ENCODE data around the gene ECPAS. TPM values are rescaled to one million over a fixed set of nuclear protein-coding genes. Genes with fewer than 3 reads are reported as not detected.
A peak's percentile ranks its signal among the peaks of the same experiment; 100 is the strongest.

The ECPAS gene
- polyA plus RNA-seq, 1 experiment = 54.3 TPM

DNA sequence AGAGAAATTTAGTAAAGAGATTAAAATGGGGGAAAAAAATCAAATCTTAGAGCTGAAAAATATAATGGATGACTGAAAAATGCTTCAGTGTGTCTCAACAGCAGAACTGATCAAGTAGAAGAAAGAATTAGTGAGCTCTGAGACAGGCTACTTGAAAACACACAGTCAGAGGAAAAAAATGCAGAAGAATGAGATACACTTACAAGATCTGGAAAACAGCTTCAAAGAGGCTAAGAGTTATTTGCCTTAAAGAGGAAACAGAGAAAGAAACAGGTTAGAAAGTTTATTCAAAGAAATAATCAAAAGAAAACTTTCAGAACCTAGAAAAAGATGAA is 83.7 kb downstream of the ECPAS start:
- H3K4me3 ChIP-seq (ENCODE audit: low read depth, low read length) = no peak overlapping the region
- ChIA-PET POLR2A (no interaction called here), CTCF (no interaction called here)
- no peak for DNase-seq (ENCODE audit: low read depth)
- no peaks in the 10 kb centered on the region for H3K27me3 ChIP-seq (ENCODE audit: control insufficient read depth, insufficient read depth, low read length)
- H3K36me3 ChIP-seq (ENCODE audit: control insufficient read depth, insufficient read depth, low read length) = peaks cover 12% of the 10 kb centered on the region
- TF ChIP-seq, protein P1, sequence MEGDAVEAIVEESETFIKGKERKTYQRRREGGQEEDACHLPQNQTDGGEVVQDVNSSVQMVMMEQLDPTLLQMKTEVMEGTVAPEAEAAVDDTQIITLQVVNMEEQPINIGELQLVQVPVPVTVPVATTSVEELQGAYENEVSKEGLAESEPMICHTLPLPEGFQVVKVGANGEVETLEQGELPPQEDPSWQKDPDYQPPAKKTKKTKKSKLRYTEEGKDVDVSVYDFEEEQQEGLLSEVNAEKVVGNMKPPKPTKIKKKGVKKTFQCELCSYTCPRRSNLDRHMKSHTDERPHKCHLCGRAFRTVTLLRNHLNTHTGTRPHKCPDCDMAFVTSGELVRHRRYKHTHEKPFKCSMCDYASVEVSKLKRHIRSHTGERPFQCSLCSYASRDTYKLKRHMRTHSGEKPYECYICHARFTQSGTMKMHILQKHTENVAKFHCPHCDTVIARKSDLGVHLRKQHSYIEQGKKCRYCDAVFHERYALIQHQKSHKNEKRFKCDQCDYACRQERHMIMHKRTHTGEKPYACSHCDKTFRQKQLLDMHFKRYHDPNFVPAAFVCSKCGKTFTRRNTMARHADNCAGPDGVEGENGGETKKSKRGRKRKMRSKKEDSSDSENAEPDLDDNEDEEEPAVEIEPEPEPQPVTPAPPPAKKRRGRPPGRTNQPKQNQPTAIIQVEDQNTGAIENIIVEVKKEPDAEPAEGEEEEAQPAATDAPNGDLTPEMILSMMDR (IDR thresholded peaks at IDR 0.05; ENCODE audit: insufficient read depth, low read depth, low read length) = no peak

DNA sequence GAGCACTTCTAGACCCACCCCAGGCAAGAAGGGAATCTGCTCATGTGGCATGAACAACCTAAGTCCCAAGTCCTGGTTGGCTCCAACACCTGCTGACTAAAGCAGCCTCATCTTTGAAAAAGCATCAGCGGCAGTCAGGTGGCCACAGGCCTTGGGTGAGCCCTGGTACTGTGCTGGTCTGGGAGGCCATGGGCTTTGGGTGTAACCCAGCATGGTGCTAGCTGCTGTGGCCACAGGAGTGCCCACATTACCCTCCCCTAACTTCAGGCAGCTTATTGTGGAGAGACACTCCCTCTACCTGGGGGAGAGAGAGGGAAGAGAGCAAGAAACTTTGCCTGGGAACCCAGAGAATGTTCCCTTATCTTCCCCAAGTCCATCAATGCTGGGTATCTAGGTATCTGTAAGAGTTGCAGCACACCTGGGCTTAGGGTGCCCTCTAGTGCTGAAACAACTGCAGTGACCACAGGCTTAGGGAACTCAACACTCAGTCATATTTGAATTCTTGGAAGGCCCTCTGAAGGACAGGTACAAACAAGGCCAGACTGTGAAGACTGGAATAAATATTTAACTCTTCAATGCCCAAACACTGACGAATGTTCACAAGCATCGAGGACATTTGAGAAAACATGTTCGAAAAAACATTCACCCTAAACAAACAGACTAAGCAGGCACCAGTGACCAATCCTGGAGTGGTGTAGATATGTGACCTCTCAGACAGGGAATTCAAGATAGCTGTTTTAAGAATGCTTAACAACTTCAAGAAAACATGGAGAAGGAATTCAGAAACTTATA is 84.2 kb downstream of the ECPAS start:
- CTCF ChIA-PET = no interaction called here
- TF ChIP-seq, protein P1 (IDR thresholded peaks at IDR 0.05; ENCODE audit: insufficient read depth, low read depth, low read length) = peak; percentile 39

DNA sequence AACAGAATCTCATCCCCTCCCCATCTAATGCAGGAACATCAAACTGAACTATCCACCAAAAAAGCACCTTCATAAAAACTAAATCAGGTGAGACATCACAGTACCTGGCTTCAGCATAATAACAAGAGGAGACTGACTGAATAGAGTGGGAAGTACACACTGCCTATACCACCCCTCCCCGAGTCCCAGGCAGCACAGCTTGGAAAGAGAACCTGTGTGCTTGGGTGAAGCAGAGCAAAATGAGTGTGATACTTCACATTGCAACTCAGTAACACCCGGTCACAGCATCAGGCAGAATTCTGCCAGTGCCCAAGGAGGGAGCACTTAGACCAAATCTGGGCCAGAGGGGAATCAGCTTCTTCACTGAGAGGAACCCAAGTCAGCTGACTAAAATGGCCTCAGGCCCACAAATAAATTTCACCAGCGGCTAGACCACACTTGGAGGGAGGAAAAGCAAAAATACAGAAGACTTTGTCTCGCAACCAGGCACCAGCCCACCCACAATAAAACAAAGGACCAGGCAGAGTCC is 84.9 kb downstream of the ECPAS start:
- POLR2A ChIA-PET = no interaction called here
- DNase-seq (ENCODE audit: low read depth) = no peak
- Histone ChIP-seq H3K36me3 (ENCODE audit: control insufficient read depth, insufficient read depth, low read length) (peaks cover 10% of the 10 kb centered on the region), H3K27me3 (ENCODE audit: control insufficient read depth, insufficient read depth, low read length) (no peaks in the 10 kb centered on the region), H3K4me3 (ENCODE audit: low read depth, low read length) (no peak overlapping the region)
- TF ChIP-seq, protein P1 (IDR thresholded peaks at IDR 0.05; ENCODE audit: insufficient read depth, low read depth, low read length) = no peak
- CTCF ChIA-PET = no interaction called here

More for the DNA sequence above, 84.2 kb downstream of the ECPAS start:
- Histone ChIP-seq H3K27me3 (ENCODE audit: control insufficient read depth, insufficient read depth, low read length) (no peaks in the 10 kb centered on the region), H3K36me3 (ENCODE audit: control insufficient read depth, insufficient read depth, low read length) (peaks cover 11% of the 10 kb centered on the region), H3K4me3 (ENCODE audit: low read depth, low read length) (no peak overlapping the region)
- no peak for DNase-seq (ENCODE audit: low read depth)
- POLR2A ChIA-PET = no interaction called here

DNA sequence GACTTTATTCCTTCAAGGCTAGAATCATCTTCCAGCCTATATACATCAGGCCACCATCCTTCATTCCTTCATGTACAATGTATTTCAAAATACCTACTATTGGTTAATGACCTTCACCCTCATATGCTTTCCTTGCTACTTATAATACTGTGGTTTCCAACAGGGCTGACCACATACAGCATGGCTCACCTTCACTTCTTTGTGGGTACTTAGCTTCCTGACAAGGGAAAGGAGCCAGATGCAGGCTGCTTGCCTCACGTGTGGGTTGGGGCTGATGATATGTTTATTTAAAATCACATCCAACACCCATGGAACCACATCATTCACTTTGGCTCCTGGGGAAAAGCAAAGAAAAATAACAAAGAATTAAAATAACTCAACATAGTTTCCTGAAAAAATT is 90.2 kb downstream of the ECPAS start:
- Histone ChIP-seq H3K4me3 (ENCODE audit: low read depth, low read length) (no peak overlapping the region), H3K36me3 (ENCODE audit: control insufficient read depth, insufficient read depth, low read length) (peaks cover 18% of the 10 kb centered on the region), H3K27me3 (ENCODE audit: control insufficient read depth, insufficient read depth, low read length) (no peaks in the 10 kb centered on the region)
- POLR2A ChIA-PET = no interaction called here
- DNase-seq (ENCODE audit: low read depth) = no peak
- TF ChIP-seq, protein P1 (IDR thresholded peaks at IDR 0.05; ENCODE audit: insufficient read depth, low read depth, low read length) = no peak
- CTCF ChIA-PET = interaction anchor here (0.6 kb wide), 1 partner anchor 27 kb away, joined by 3 read pairs; no protein-coding TSS in a partner anchor

DNA sequence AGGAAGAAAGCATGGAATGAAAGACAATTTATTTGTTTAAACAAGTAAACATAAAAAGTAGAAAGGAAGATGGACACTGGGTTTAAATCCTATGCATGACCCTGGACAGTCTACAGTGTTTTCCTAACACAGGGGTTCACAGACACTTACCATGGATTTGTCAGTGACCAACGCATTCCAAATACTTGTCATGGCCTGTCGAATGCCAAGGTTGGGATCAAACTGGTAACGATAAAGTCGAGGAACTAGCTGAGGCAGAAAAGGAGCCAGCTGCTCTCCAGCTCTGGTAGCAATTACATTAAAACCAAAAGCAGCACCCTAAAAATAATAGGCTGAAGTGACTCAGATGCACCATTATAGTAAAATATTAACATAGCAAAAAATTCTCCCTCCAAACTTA is 94.8 kb downstream of the ECPAS start:
- DNase-seq (ENCODE audit: low read depth) = no peak
- ChIA-PET POLR2A (no interaction called here), CTCF (no interaction called here)
- H3K36me3 ChIP-seq (ENCODE audit: control insufficient read depth, insufficient read depth, low read length) = peaks cover 20% of the 10 kb centered on the region
- no peaks in the 10 kb centered on the region for H3K27me3 ChIP-seq (ENCODE audit: control insufficient read depth, insufficient read depth, low read length)
- TF ChIP-seq, protein P1 (IDR thresholded peaks at IDR 0.05; ENCODE audit: insufficient read depth, low read depth, low read length) = no peak
- no peak overlapping the region for H3K4me3 ChIP-seq (ENCODE audit: low read depth, low read length)
